ENCODE results near the gene QRFP. TPM values are rescaled to one million over a fixed set of nuclear protein-coding genes. Genes with fewer than 3 reads are reported as not detected.

Gene QRFP
- total and polyA plus RNA-seq, 9 donors, result not detected

- intact Hi-C loops (cut with DNase I), result no loop called here
- no peak overlapping the region for H3K27ac ChIP-seq
- H3K36me3 ChIP-seq, result no peaks in the 10 kb centered on the region
- WGBS, 3 donors, result 52 to 62% (median 56%) methylated on average over 25 of the region's 25 CpGs
- TF ChIP-seq CTCF (IDR thresholded peaks at IDR 0.05) (no peak), EP300 (IDR thresholded peaks at IDR 0.05) (no peak), POLR2A (IDR thresholded peaks at IDR 0.05) (no peak)
- no peaks in the 10 kb centered on the region for H3K9me3 ChIP-seq
- DNase-seq, result no peak
- H3K27me3 ChIP-seq, result no peaks in the 10 kb centered on the region
- no peak overlapping the region for H3K4me3 ChIP-seq
- H3K4me1 ChIP-seq (ENCODE audit: insufficient read depth), result no peaks in the 10 kb centered on the region
Observed at GRCh38 chr9:130887494-130888144, 9.0 kb downstream of the QRFP start.

GRCh38 chr9:130886981-130887380, 9.6 kb downstream of the QRFP start:
- Histone ChIP-seq H3K4me3 (no peak overlapping the region), H3K9me3 (no peaks in the 10 kb centered on the region), H3K36me3 (no peaks in the 10 kb centered on the region), H3K27me3 (no peaks in the 10 kb centered on the region), H3K27ac (no peak overlapping the region), H3K4me1 (ENCODE audit: insufficient read depth) (no peaks in the 10 kb centered on the region)
- TF ChIP-seq EP300 (IDR thresholded peaks at IDR 0.05) (no peak), POLR2A (IDR thresholded peaks at IDR 0.05) (no peak)
- intact Hi-C loops (cut with DNase I), result no loop called here
- DNase-seq, result no peak
- whole genome bisulfite sequencing, 3 donors, result 52 to 76% (median 66%) methylated on average over 23 of the region's 23 CpGs

- Histone ChIP-seq H3K4me1 (ENCODE audit: insufficient read depth) (no peaks in the 10 kb centered on the region), H3K27me3 (no peaks in the 10 kb centered on the region), H3K4me3 (no peak overlapping the region), H3K27ac (no peak overlapping the region), H3K36me3 (no peaks in the 10 kb centered on the region), H3K9me3 (no peaks in the 10 kb centered on the region)
- WGBS, 3 donors, result 75 to 78% (median 78%) methylated on average over 32 to 35 of the region's 35 CpGs
- intact Hi-C loops (cut with DNase I), result no loop called here
- DNase-seq, result no peak
- TF ChIP-seq EP300 (IDR thresholded peaks at IDR 0.05), result no peak
- no peak for TF ChIP-seq CTCF (IDR thresholded peaks at IDR 0.05)
- TF ChIP-seq POLR2A (IDR thresholded peaks at IDR 0.05), result no peak
Observed at GRCh38 chr9:130885484-130886375, 10.9 kb downstream of the QRFP start.

GRCh38 chr9:130884542-130885483, 11.8 kb downstream of the QRFP start:
- no peaks in the 10 kb centered on the region for H3K36me3 ChIP-seq
- intact Hi-C loops (cut with DNase I), result no loop called here
- no peak overlapping the region for H3K4me3 ChIP-seq
- WGBS, 3 donors, result 81 to 83% (median 81%) methylated on average over 41 to 47 of the region's 47 CpGs
- DNase-seq, result peak in 3 of 5 donors; percentile 48 to 51 (median 51)
- peak overlapping the region in 1 of 2 donors; percentile 12 for H3K27ac ChIP-seq
- H3K4me1 ChIP-seq (ENCODE audit: insufficient read depth), result no peaks in the 10 kb centered on the region
- H3K27me3 ChIP-seq, result no peaks in the 10 kb centered on the region
- no peaks in the 10 kb centered on the region for H3K9me3 ChIP-seq
- TF ChIP-seq POLR2A (IDR thresholded peaks at IDR 0.05) (no peak), CTCF (IDR thresholded peaks at IDR 0.05) (no peak), EP300 (IDR thresholded peaks at IDR 0.05) (no peak)

All from ovary (tissue), 9 donors.